Sigmoid colon (tissue), 4 donors: ENCODE measurements around the gene SAP30BP.

ENCODE experiments used
- CTCF ChIP-seq, 4 experiments: fragments of 450-650 bp in 3 of 4; fragments of 200-600 bp in 1 of 4; IDR thresholded peaks; one replicate each; pipeline ENCODE4 v1.5.1; 2016 to 2019; ENCODE audit warnings: antibody characterized with exemption in 4 of 4, mild to moderate bottlenecking in 3 of 4, moderate library complexity in 2 of 4
- POLR2AphosphoS5 ChIP-seq, 4 donors: sonication (generic); formaldehyde crosslinking; IDR thresholded peaks; one replicate each; pipeline ENCODE4 v1.6.1; 2017; ENCODE audit warnings: antibody characterized with exemption in 4 of 4

GRCh38 chr17:75698659-75699058, 31.5 kb downstream of the SAP30BP start:
- TF ChIP-seq POLR2AphosphoS5 (IDR thresholded peaks at IDR 0.05) (no peak), CTCF (IDR thresholded peaks at IDR 0.05) (no peak)
